MCF 10A (cell line): ENCODE measurements around the gene ZDHHC11. TPM values are rescaled to one million over a fixed set of nuclear protein-coding genes. Genes with fewer than 3 reads are reported as not detected.
"Not testable (repeated sequence)": the region's sequence is repeated elsewhere in the genome, so short reads cannot be mapped to it uniquely, and the experiment has no call there.

Experiments used
- BruUV-seq: library from RNA; stranded (reverse); fragments of 400-500 nt; replicated peaks from 2 replicates; lab custom pipeline; 2021; lab: Mats Ljungman, UMichigan
- CTCF ChIA-PET: fragments of 300-600 bp; sonication (Branson Sonifier 250); formaldehyde crosslinking; extraction: SDS; loops from one replicate; lab custom pipeline; 2021; ENCODE audit warnings: antibody characterized with exemption, inconsistent platforms; lab: Yijun Ruan, JAX
- POLR2A ChIA-PET: fragments of 300-600, 350-650 bp; sonication (Branson Sonifier 250); formaldehyde crosslinking; extraction: SDS; loops from one replicate; lab custom pipeline; 2020; ENCODE audit warnings: antibody characterized with exemption, inconsistent platforms; lab: Yijun Ruan, JAX
- DNase-seq: peaks from one replicate; pipeline ENCODE4 v3.0.0-alpha.2; 2018; ENCODE audit not compliant: unreplicated experiment
- H3K27ac Mint-ChIP-seq: one replicate; pipeline ENCODE4 v1.8.0; 2022; ENCODE audit warnings: mild to moderate bottlenecking, low read depth, mixed read lengths; ENCODE audit not compliant: unreplicated experiment
- H3K27me3 Mint-ChIP-seq: one replicate; pipeline ENCODE4 v1.8.0; 2022; ENCODE audit warnings: mixed read lengths; ENCODE audit not compliant: insufficient read depth, unreplicated experiment
- H3K36me3 Mint-ChIP-seq: one replicate; pipeline ENCODE4 v1.8.0; 2022; ENCODE audit warnings: mild to moderate bottlenecking, moderate library complexity, mixed read lengths; ENCODE audit not compliant: insufficient read depth, unreplicated experiment
- H3K4me1 Mint-ChIP-seq: one replicate; pipeline ENCODE4 v1.8.0; 2022; ENCODE audit warnings: mixed read lengths; ENCODE audit not compliant: insufficient read depth, unreplicated experiment
- H3K4me3 Mint-ChIP-seq: one replicate; pipeline ENCODE4 v1.8.0; 2022; ENCODE audit warnings: mild to moderate bottlenecking, moderate library complexity, mixed read lengths; ENCODE audit not compliant: unreplicated experiment
- H3K9me3 Mint-ChIP-seq: one replicate; pipeline ENCODE4 v1.8.0; 2022; ENCODE audit warnings: mixed read lengths; ENCODE audit not compliant: unreplicated experiment
- intact Hi-C: fragments of 100-400 bp; cut with micrococcal nuclease; formaldehyde crosslinking; loops from 2 replicates; pipeline ENCODE4 v1.14.1; 2022
- total RNA-seq: library from RNA; stranded (reverse); gene quantifications from 2 replicates; pipeline ENCODE4 v1.2.3, GENCODE V29; 2022
- TF ChIP-seq, protein P1 (sequence below): fragments of 200-600 bp; IDR thresholded peaks from one replicate; pipeline ENCODE4 v1.8.0; 2022; ENCODE audit warnings: antibody characterized with exemption, mild to moderate bottlenecking; ENCODE audit not compliant: unreplicated experiment

Gene ZDHHC11
- total RNA-seq, 1 experiment from 2014 or later, result 2.0 TPM

DNA sequence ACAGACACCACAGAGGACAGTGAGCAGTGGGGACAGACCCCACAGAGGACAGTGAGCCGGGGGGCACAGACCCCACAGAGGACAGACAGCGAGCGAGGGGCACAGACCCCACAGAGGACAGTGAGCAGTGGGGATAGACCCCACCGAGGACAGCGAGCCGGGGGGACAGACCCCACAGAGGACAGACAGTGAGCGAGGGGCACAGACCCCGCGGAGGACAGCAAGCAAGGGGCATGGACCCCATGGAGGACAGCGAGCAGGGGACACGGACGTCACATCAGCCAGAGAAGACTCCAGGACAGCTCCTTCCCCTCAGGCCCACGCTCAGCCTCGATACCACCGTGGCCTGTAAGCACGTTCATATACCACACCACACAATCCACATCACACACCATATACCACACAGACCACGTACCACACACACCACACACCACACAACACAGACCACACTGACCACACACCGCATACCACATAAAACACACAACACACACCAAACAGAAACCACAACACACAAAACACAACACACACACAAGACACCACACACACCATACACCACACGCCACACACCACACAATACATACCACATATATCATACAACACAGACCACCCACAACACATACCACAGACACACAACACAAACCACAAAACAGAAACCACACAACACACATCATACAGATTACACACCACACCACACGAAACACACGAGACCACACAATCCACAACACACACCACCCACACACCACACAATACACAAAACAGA, 5.2 kb upstream of the ZDHHC11 start:
- Mint-ChIP-seq H3K27ac (no peak overlapping the region), H3K4me3 (no peak overlapping the region), H3K9me3 (no peaks in the 10 kb centered on the region), H3K27me3 (peaks cover 19% of the 10 kb centered on the region), H3K36me3 (no peaks in the 10 kb centered on the region), H3K4me1 (no peaks in the 10 kb centered on the region)
- ChIA-PET POLR2A (no interaction called here), CTCF (no interaction called here)
- DNase-seq, result no peak
- TF ChIP-seq, protein P1, sequence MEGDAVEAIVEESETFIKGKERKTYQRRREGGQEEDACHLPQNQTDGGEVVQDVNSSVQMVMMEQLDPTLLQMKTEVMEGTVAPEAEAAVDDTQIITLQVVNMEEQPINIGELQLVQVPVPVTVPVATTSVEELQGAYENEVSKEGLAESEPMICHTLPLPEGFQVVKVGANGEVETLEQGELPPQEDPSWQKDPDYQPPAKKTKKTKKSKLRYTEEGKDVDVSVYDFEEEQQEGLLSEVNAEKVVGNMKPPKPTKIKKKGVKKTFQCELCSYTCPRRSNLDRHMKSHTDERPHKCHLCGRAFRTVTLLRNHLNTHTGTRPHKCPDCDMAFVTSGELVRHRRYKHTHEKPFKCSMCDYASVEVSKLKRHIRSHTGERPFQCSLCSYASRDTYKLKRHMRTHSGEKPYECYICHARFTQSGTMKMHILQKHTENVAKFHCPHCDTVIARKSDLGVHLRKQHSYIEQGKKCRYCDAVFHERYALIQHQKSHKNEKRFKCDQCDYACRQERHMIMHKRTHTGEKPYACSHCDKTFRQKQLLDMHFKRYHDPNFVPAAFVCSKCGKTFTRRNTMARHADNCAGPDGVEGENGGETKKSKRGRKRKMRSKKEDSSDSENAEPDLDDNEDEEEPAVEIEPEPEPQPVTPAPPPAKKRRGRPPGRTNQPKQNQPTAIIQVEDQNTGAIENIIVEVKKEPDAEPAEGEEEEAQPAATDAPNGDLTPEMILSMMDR, result no peak
- no TSS peak for BruUV-seq
- intact Hi-C loops, result loop anchor here (10.0 kb wide), 1 partner anchor 181 kb away; no protein-coding TSS in a partner anchor

DNA sequence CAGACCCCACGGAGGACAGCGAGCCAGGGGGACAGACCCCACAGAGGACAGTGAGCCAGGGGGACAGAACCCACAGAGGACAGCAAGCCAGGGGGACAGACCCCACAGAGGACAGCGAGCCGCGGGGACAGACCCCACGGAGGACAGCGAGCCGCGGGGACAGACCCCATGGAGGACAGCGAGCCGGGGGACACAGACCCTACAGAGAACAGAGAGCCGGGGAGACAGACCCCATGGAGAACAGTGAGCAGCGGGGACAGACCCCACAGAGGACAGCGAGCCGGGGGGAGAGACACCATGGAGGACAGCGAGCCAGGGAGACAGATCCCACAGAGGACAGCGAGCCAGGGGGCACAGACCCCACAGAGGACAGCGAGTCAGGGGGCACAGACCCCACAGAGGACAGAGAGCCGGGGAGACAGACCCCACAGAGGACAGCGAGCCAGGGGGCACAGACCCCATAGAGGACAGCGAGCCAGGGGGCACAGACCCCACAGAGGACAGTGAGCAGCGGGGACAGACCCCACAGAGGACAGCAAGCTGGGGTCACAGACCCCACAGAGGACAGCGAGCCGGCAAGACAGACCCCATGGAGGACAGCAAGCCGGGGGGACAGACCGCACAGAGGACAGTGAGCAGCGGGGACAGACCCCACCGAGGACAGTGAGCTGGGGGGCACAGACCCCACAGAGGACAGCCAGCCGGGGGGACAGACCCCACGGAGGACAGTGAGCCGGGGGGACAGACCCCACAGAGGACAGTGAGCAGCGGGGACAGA, 4.4 kb upstream of the ZDHHC11 start:
- intact Hi-C loops, result loop anchor here (10.0 kb wide), 1 partner anchor 180 kb away; no protein-coding TSS in a partner anchor
- Mint-ChIP-seq H3K4me1 (no peaks in the 10 kb centered on the region), H3K27ac (no peak overlapping the region), H3K27me3 (peaks cover 20% of the 10 kb centered on the region), H3K9me3 (no peaks in the 10 kb centered on the region), H3K4me3 (no peak overlapping the region), H3K36me3 (no peaks in the 10 kb centered on the region)
- CTCF ChIA-PET, result no interaction called here
- DNase-seq, result no peak
- no TSS peak for BruUV-seq
- POLR2A ChIA-PET, result no interaction called here
- TF ChIP-seq, protein P1, result no peak

DNA sequence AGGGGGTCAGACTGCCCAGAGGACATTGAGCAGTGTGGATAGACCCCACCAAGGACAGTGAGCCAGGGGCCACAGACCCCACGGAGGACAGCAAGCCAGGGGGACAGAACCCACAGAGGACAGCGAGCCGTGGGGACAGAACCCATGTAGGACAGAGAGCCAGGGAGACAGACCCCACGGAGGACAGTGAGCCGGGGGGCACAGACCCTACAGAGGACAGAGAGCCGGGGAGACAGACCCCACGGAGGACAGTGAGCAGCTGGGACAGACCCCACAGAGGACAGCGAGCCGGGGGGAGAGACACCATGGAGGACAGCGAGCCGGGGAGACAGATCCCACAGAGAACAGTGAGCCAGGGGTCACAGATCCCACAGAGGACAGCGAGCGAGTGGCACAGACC, 3.4 kb upstream of the ZDHHC11 start:
- Mint-ChIP-seq H3K4me1 (no peaks in the 10 kb centered on the region), H3K4me3 (no peak overlapping the region), H3K36me3 (no peaks in the 10 kb centered on the region), H3K27me3 (peaks cover 20% of the 10 kb centered on the region), H3K27ac (no peak overlapping the region), H3K9me3 (no peaks in the 10 kb centered on the region)
- TF ChIP-seq, protein P1, result no peak
- CTCF ChIA-PET, result no interaction called here
- POLR2A ChIA-PET, result no interaction called here
- intact Hi-C loops, result loop anchor here (10.0 kb wide), 1 partner anchor 179 kb away; no protein-coding TSS in a partner anchor
- DNase-seq, result no peak
- BruUV-seq, result no TSS peak

DNA sequence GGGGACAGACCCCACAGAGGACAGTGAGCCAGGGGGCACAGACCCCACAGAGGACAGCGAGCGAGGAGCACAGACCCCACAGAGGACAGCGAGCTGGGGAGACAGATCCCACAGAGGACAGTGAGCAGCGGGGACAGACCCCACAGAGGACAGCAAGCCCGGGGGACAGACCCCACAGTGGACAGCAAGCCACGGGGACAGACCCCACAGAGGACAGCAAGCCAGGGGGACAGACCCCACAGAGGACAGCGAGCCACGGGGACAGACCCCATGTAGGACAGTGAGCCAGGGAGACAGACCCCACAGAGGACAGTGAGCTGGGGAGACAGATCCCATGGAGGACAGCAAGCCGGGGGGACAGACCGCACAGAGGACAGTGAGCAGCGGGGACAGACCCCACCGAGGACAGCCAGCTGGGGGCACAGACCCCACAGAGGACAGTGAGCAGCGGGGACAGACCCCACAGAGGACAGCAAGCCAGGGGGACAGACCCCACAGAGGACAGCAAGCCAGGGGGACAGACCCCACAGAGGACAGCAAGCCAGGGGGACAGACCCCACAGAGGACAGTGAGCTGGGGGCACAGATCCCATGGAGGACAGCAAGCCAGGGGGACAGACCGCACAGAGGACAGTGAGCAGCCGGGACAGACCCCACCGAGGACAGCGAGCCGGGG, 2.8 kb upstream of the ZDHHC11 start:
- POLR2A ChIA-PET, result interaction anchor here (0.7 kb wide), 1 partner anchor 183 kb away, joined by 4 read pairs; no protein-coding TSS in a partner anchor

More for the DNA sequence above, 2.8 kb upstream of the ZDHHC11 start:
- BruUV-seq, CTCF ChIA-PET, H3K4me3 Mint-ChIP-seq, H3K36me3 Mint-ChIP-seq, H3K4me1 Mint-ChIP-seq, H3K27ac Mint-ChIP-seq, DNase-seq, H3K9me3 Mint-ChIP-seq: not testable (repeated sequence)
- peaks cover 20% of the 10 kb centered on the region for H3K27me3 Mint-ChIP-seq
- intact Hi-C loops, result loop anchor here (10.0 kb wide), 1 partner anchor 179 kb away; no protein-coding TSS in a partner anchor
